Midbrain (tissue), 1 donor: ENCODE measurements around the gene EPS8L1.

ENCODE experiments used
- DNase-seq: peaks from one replicate; lab custom pipeline; 2025; lab: John Stamatoyannopoulos, UW

The EPS8L1 gene

DNA sequence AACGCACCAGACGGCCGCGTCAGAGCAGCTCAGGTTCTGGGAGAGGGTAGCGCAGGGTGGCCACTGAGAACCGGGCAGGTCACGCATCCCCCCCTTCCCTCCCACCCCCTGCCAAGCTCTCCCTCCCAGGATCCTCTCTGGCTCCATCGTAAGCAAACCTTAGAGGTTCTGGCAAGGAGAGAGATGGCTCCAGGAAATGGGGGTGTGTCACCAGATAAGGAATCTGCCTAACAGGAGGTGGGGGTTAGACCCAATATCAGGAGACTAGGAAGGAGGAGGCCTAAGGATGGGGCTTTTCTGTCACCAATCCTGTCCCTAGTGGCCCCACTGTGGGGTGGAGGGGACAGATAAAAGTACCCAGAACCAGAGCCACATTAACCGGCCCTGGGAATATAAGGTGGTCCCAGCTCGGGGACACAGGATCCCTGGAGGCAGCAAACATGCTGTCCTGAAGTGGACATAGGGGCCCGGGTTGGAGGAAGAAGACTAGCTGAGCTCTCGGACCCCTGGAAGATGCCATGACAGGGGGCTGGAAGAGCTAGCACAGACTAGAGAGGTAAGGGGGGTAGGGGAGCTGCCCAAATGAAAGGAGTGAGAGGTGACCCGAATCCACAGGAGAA is 39.9 kb downstream of the EPS8L1 start:
- no peak for DNase-seq

DNA sequence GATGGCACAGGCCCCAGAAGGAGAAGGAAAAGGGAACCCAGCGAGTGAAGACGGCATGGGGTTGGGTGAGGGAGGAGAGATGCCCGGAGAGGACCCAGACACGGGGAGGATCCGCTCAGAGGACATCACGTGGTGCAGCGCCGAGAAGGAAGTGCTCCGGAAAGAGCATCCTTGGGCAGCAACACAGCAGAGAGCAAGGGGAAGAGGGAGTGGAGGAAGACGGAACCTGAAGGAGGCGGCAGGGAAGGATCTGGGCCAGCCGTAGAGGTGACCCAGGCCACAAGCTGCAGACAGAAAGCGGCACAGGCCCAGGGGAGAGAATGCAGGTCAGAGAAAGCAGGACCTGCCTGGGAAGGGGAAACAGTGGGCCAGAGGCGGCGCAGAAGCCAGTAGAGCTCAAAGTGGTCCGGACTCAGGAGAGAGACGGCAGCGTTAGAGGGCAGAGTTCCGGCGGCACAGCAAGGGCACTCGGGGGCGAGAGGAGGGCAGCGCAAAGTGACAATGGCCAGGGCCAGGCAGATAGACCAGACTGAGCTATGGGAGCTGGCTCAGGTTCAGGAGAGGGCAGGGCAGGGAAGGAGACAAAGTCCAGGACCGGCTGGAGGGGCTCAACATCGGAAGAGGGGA is 40.7 kb downstream of the EPS8L1 start:
- peak; percentile 61 for DNase-seq

DNA sequence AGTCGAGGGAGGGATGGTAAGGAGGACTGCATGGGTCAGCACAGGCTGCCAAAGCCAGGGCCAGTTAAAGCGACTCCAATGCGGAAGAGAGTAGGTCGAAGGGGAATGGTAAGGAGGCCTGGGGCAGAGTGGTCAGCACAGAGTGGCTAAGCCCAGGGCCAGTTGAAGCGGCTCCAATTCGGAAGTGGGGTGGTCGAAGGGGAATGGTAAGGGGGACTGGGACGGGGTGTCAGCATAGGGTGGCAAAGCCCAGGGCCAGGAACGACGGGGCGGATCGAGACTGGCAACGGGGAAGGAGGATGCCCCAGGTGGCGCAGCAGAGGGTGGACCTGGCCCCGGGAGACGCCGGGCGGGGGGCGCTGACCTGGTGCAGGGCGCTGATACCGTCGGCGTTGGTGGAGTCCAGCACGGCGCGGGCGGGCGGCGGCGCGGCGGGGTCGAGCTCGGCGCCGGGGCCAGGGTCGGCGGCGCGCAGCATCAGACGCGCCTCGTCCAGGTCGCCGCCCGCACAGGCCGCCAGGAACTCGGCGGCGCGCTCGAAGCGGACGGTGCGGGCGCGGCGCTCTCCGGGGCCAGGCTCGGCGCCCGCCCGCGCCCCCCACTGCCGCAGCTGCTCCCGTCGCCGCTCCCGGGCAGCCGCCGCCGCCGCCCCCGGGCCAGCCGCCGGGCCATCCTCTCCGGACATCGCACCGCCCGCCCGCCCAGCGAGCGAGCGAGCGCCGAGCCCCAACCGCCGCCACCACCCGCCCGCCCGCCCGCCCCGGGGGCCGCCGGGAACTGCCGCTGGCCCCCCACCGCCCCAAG is 41.4 kb downstream of the EPS8L1 start, which contains the start of gene PPP1R12C:
TSS of gene PPP1R12C (minus strand) at position 779 of the 804 bp plus-strand sequence. CDS start at position 685, 94 bp downstream.
- DNase-seq, result no peak

DNA sequence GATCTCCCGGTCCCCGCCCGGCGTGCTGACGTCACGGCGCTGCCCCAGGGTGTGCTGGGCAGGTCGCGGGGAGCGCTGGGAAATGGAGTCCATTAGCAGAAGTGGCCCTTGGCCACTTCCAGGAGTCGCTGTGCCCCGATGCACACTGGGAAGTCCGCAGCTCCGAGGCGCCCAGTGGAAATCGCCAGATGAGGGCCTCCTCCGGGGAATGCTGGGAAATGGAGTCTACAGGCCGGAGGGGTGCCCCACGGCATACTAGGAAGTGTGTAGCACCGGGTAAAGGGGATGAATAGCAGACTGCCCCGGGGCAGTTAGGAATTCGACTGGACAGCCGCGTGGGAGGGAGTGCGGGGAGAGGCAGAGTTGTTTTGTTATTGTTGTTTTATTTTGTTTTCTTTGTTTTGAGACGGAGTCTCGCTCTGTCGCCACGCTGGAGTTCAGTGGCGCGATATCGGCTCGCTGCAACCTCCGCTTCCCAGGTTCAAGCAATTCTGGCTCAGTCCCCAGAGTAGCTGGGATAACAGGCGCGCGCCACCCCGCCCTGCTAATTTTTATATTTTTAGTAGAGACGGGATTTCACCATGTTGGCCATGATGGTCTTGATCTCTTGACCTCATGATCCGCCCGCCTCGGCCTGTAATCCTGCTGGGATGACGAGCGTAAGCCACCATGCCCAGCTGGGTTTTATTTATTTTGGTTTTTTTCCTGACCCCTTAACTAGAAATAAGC is 42.2 kb downstream of the EPS8L1 start:
- DNase-seq, result peak; percentile 99

DNA sequence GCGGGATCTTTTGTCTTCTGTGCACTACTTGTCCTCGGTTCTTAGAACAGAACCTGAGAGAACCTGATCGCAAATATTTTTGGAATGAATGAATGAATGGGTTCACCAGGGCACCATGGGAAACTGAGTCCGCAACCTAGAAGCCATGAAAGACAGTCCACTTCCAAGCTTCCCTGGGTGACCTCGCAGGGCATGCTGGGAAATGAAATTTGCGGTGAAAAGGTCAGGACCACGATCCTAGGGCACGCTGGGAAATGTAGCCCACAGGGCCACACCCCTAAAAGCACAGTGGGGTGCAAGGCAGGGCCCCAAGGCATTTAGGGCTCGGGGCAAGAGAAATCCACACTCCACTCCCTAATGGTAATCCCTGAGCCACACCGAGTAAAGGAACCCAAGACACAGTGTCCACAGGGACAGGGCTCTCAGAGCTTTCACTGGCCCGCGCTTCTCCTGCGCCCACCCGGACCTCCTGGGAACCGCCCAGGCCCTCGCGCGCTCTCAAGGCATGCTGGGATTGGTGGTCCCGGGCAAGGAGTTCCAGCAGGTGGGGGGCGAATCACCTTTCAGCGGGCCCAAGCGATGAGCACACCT is 42.8 kb downstream of the EPS8L1 start:
- peak; percentile 65 for DNase-seq

DNA sequence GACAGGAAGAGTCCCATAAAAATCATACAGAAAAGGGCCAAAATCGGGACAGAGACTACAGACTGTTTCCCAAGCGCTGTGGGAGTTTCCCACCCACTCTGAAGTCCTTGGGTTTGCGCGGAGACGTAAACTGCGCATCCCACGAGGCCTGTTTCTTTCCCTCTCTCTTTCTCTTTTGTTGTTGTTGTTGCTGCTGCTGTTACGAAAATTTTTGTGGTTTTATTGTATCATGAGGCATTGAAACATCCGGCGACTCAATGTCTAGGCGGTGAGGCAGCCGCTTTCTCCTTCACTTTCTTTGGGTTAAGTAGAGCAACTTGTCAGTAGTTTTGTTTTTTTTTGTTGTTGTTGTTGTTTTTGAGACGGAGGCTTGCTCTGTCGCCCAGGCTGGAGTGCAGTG is 43.4 kb downstream of the EPS8L1 start:
- no peak for DNase-seq

DNA sequence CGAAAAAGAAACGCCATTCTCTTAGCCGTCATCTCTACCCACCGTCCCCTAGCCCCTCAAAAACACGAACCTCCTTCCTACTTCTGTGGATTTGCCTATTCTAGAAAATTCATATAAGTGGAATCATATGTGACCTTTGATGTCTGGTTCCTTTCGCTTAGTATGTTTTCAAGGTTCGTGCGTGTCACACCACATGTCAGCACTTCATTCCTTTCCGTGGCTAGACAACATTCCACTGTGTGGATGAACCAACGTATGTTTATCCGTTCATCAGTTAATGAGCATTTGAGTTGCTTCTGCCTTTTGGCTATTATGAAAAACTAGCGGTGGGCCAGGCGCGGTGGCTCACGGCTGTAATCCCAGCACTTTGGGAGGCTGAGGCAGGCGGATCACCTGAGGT is 55.8 kb downstream of the EPS8L1 start:
- DNase-seq, result no peak

DNA sequence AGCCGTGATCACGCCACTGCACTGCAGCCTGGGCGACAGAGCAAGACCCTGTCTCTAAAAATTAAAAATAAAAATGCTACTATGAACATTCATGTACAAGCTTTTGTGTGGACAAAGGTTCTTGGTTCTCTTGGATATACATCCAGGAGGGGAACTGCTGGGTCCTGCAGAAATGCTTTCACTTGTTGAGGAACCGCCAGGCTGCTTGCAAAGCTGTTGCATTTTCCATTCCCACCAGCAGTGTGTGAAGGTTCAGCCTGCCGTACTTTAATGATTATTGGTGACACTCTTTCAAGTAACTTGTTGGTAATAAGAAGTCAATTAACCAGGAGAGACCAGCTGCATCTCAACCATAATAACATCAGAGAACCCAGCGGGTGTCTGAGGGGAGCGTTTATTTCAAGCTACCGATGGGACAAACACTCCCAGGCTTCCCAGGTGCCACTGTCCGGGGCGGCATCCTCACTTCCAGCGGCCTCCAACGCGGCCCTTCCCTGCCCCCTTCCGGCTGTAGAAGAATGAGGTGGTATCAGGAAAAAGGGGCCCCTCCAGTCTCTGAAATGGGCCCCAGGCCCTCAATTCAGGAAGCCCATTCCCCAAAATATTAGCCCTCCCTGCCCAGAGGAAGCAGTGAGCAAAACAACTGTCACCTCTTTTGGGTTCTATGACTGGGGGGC is 56.9 kb downstream of the EPS8L1 start:
- no peak for DNase-seq

DNA sequence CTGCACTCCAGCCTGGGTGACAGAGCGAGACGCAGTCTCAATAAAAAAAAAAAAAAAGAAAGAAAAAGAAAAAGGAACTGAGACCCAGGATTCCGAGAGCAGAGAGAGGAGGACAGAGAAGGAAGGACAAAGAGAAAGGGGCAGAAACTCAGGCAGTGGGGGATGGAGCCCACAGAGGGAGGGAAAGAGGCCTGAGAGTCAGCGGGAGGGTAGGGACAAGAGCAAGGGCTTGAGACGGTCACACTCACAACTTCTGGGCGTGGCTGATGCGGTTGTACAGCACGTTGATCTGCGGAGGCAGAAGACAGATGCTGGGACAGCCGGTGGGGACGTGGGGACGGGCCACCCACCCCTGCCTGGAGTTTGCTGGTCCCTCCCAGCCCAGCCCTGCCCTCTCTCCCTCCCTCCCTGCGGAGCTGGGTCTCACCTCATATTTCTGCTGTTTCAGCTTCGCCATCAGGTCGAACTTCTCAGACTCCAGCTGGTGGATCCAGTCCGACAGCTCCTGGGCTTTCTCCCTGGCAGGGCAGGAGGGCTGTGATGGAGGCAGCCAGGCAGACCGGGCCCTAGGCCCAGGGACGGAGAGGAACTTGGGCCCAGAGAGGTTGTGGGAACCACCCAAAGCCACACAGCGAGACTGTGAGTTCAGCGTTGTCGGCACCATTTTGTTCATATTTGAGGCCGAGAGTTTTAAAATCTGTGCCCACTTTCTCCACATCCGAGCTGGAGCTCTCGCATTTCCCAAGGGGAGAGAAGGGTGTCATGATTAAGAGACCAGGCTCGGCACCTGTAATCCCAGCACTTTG is 58.2 kb downstream of the EPS8L1 start:
- no peak for DNase-seq

DNA sequence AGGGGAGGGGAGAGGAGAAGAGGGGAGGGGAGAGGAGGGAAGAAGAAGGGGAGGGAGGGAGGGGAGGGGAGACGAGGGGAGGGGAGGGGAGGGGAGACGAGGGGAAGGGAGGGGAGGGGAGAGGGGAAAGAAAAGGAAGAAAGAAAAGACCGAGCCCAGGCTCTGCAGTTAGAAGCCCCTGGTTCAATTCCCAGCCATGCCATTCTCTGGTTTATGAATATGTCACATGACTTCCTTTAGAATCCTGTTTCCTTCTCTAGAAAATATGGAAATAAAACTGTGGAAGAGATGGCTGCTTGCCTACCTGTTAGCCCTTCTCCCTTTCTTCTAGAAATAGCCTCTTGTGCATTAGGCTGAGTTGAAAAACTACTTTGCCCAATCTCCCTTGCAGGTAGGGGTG is 59.1 kb downstream of the EPS8L1 start:
- no peak for DNase-seq

DNA sequence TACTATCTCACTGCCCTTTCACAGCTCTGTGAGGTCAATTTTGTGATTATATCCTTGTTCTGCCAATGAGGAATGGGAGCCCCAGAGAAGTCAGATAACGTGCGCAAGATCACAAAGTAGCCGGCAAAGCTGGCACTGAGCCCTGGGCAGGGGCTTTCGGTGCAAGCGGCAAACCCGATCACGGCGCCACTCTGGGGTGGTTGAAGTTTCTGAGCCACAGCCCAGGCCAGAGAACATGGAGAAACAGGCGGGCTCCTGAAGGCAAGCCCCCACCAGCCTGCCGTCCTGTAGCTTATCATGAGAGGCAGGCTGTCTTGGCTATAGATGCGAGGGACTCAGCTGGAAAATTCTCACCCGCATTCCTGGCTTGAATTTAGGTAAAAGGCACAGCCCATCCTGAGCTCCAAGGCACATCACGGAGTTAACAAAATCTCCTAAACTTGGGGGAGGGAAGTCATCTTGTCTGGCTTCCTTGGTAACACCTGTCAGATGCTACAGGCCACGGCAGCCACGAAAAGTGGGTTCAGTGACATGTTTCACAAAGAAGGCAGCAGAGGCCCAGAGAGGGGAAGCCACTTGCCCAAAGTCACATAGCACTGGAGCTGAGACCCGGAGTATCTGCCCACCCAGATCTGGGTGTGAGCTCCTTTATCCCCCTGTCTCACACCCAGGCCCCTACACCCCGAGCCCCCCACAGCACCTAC is 60.9 kb downstream of the EPS8L1 start:
- no peak for DNase-seq
